Globus pallidus (tissue), 1 donor: ENCODE measurements around the gene PRKCQ.

Source experiments
- DNase-seq: peaks from one replicate; pipeline ENCODE4 v3.0.0-alpha.2; 2015; ENCODE audit warnings: low spot score

The PRKCQ gene

GRCh38 chr10:6405713-6406112 lies 174.4 kb downstream of the PRKCQ start:
- no peak for DNase-seq

DNA sequence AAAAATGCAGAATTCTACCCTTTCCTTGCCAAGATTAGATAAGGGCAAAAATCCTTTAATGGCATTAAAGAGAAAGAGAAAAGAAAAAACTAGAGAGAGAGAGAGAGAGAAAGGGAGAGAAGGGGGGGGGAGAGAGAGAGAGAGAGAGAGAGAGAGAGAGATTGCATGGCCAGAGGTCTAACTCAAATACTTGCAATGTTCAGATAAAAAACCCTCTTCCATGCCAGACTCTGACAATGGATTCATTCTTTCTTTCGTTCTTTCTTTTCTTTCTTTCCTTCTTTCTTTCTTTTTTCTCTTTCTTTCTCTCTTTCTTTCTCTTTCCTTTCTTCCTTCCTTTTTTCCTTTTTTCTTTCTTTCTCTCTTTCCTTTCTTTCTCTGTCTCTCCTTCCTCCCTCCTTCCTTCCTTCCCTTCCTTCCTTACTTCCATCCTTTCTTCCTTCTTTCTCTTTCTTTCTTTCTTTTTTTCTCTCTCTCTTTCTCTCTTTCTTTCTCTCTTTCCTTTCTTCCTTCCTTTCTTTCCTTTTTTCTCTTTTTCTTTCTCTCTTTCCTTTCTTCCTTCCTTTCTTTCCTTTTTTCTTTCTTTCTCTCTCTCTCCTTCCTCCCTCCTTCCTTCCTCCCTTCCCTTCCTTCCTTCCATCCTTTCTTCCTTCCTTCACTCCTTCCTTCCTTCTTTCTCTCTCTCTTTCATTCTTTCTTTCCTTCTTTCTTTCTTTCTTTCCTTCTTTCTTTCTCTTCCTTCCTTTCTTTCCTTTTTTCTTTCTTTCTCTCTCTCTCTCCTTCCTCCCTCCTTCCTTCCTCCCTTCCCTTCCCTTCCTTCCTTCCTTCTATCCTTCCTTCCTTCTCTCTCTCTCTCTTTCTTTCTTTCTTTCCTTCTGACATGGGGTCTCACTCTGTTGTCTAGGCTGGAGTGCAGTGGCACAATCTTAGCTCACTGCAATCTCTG lies 175.7 kb downstream of the PRKCQ start:
- DNase-seq = no peak

- DNase-seq = no peak
Observed at GRCh38 chr10:6402960-6403359, 177.1 kb downstream of the PRKCQ start.

DNA sequence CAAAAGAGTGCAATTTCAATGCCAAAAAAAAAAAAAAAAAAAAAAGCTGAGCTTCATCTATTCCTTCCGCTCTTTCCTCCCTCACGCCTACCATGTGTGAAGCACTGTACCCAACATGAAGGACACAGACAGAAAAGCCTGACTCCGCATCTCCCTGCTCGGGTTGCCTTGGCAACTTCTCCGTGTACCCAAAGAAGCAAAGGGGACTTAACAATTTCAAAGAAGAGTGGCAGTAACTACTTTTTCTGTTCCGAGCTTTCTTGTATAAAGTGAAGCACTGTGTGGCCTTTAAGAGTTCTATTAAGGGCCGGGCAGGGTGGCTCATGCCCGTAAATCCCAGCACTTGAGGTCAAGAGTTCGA lies 177.7 kb downstream of the PRKCQ start:
- no peak for DNase-seq

- peak; percentile 94 for DNase-seq
Observed at GRCh38 chr10:6401558-6402348, 178.3 kb downstream of the PRKCQ start.

DNA sequence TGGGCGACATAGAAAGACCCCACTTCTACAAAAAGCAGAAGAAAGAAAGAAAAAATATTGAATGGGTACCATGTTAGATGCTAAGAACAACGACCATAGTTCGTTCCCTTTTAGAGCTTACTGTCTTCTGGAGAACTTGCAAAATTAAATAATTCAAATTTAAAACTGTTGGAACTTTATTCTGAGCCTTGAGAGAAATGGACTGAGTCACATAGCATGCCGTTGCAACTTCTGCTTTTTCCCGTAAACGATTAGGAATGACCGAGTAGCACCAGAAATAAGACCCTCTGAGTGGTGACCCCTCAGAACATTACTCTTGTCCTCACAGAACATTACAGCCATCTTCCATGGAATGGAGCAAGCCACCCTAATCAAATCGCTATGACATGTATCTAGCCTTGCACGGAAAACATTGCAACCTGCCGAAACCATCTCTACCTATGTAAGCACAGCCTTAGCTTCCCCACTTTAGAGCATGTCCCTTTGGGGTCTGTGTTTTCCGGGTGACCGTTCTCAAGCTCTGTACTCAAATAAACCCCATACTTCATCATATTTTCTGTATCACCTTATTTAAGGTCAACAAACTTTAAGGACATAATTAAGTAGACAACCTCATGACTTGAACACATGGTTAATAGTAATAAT lies 179.1 kb downstream of the PRKCQ start:
- DNase-seq = no peak

- DNase-seq = no peak
Observed at GRCh38 chr10:6400331-6400730, 179.7 kb downstream of the PRKCQ start.

DNA sequence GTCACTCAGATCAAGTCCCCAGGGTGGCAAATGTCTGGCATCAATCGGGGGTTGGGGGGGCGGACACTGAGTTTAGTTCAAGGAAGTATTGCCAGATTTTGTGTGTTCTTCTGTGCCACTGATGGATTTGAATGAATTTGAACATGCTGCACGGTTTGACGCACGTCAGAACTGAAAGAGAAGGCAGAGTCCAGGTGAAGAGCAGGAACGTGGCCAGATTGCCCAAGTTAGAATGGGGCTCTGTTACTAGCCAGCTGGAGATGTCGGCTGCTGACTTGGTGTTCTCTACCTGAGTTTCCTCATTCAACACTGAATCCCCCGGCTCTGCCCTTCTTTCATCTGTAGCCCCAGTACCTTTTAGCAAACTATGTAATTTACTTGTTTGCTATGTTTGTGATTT lies 180.2 kb downstream of the PRKCQ start:
- DNase-seq = no peak

DNA sequence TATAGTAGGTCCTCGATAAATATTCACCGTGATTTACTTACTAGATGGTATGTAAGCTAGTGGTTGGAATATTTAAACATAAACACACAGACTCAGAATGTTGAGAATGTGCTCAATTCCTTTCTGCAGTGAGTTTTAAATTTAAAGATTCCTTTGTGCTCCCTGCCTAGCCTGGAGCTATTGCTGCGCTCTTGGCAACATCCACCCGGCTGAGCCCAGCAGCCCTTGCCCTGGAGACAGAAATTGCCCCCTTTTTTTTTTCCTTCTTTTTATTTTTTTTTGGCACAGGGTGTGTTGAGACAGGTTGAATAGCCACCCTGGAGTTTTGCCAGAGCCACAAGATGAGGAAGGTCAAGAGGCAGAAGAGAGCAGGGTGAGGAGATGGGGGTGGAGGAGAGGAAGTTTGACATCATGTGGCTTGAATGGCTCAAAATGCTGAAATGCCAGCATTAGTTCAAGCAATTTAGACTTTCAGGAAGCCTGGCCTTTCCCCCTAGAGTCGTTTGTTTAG lies 180.8 kb downstream of the PRKCQ start:
- peak; percentile 82 for DNase-seq

GRCh38 chr10:6398399-6398798 lies 181.7 kb downstream of the PRKCQ start:
- no peak for DNase-seq

- DNase-seq = no peak
Observed at GRCh38 chr10:6396652-6397051, 183.4 kb downstream of the PRKCQ start.

DNA sequence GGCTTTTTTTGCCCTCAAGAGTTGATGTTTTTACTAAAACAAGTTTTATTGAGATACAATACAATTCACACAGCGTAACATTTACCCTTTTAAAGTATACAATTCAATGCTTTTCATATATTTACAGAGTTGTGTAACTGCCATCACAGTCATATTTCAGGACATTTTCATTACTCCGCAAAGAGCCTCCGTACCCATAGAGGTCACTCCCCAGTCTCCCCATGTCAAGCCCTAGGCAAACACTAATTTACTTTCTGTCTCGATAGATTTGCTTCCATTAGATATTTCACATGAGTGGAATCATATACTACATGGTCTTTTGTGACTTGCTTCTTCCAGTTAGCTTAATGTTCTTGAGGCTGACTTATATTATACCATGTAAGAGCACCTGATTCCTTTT lies 183.8 kb downstream of the PRKCQ start:
- DNase-seq = no peak

GRCh38 chr10:6395606-6396005 lies 184.5 kb downstream of the PRKCQ start:
- DNase-seq = no peak

- no peak for DNase-seq
Observed at GRCh38 chr10:6394084-6394483, 186.0 kb downstream of the PRKCQ start.

DNA sequence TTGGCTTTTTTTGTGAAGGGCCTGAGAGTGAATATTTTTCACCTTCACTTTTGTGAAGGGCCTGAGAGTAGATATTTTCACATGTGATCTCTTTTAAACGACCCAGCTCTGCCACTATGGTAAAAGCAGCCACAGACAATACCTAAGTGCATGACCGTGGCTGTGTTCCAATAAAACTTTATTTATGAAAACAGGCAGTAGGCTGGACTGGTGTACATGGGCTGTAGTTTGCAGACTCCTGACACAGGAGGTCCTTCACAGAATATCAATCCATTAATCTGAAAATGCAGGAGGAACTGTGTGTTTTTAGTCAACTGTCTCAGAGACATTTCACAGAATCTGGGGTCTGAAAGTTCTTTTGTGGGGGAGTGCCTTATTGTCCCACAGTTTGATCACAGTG lies 186.9 kb downstream of the PRKCQ start:
- no peak for DNase-seq

DNA sequence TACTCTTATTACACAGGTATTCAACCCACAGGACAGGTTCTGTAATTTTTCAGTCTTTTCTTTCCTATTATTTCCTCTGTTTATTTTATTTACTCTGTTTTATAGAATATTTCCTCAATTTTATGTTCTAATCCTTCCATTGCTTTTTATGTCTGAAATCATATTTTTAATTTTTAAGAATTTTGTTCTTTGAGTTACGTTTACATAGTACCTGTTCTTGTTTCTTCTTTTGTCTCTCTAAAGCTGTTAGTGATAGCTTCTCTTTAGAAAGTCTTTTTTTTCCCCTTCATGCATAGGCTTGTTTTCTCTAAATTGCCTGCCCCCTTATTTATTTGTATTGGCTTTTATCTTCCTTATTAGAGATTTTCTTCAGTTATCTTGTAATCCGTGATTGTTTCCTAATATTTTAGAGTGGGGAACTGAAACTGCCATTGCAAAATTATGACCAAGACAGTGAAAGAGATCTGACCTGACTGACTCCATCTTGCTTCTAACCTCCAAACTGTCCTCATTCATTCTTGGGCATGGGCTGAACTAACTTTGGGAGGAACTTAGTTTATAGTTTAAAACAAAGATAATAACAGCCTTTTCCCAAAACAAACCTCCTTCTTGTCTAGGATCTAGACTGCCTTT lies 189.7 kb downstream of the PRKCQ start:
- DNase-seq = no peak

DNA sequence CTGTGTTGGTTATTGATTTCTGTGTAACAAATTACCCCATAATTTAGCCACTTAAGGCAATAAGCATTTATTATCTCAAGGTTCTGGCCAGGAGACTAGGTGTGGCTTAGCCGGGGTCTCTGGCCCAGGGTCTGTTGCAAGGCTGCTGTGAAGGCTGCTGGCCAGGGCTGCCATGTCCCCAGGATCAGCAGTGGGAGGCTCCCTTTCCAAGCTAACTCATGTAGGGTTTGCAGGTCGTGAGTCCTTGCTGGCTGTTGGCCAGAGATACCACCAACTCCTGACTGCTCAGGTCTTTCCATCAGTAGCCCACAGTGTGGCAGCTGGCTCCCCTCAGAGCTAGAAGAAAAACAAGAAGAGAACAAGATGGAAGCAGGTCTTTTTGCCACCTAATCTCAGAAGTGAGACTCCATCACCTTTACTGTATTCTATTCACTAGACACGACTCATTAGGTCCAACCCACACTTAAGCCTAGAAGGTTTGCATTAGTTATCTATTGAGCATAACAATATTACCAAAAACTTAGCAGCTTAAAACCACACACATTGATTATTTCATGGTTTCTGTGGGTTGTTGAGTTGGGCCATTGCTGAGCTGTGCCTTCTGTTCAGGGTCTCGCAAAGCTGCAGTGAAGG lies 191.7 kb downstream of the PRKCQ start:
- no peak for DNase-seq

GRCh38 chr10:6386960-6387359 lies 193.1 kb downstream of the PRKCQ start:
- DNase-seq = no peak

GRCh38 chr10:6386346-6386745 lies 193.7 kb downstream of the PRKCQ start:
- no peak for DNase-seq

- DNase-seq = no peak
Observed at GRCh38 chr10:6385665-6386064, 194.4 kb downstream of the PRKCQ start.

GRCh38 chr10:6384847-6385246 lies 195.2 kb downstream of the PRKCQ start:
- no peak for DNase-seq

DNA sequence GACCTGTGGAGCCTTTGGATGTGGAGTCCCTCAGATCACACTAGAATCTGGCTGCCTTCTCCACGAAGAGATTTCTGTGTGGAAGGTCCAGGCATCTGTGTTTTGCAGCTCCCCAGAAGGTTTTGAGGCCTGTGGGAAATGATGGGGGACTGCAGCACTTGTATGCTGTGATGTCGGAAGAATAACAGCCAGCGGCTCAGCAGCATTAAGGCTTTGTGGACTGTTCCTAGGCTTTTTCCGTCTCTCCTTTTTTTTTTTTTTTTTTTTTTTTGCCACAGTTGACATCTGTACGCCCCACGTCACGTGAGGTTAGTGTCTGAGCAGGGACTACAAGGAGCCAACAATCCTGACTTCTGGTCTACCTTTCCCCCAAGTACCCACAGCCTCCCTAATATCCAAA lies 196.0 kb downstream of the PRKCQ start:
- no peak for DNase-seq
